ENCODE data around the gene ABCC12.

DNA sequence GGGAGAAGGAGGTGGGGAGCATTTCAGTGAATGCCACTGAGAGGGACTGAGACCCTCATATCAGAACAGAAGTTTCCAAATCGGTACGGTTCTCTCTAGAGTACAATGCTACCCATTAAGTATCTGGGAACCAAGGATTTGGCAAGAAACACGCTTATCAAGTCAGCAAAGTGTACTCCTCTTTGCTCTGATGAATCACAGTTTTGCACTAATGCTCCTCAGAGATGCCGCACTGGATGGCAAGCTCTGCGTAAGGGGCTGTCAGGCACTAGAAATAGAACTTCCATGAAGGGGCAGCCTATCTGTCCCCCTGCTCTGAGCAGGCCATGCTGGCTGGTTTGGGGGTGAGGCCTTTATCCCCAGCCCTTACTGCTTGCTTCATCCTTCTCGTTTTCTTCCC, 4.8 kb upstream of the ABCC12 start:
- TF ChIP-seq, protein P1, sequence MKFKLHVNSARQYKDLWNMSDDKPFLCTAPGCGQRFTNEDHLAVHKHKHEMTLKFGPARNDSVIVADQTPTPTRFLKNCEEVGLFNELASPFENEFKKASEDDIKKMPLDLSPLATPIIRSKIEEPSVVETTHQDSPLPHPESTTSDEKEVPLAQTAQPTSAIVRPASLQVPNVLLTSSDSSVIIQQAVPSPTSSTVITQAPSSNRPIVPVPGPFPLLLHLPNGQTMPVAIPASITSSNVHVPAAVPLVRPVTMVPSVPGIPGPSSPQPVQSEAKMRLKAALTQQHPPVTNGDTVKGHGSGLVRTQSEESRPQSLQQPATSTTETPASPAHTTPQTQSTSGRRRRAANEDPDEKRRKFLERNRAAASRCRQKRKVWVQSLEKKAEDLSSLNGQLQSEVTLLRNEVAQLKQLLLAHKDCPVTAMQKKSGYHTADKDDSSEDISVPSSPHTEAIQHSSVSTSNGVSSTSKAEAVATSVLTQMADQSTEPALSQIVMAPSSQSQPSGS (CRISPR knock-in tag; IDR thresholded peaks at IDR 0.05; ENCODE audit: borderline replicate concordance, low read depth): no peak
- TF ChIP-seq, protein P2, sequence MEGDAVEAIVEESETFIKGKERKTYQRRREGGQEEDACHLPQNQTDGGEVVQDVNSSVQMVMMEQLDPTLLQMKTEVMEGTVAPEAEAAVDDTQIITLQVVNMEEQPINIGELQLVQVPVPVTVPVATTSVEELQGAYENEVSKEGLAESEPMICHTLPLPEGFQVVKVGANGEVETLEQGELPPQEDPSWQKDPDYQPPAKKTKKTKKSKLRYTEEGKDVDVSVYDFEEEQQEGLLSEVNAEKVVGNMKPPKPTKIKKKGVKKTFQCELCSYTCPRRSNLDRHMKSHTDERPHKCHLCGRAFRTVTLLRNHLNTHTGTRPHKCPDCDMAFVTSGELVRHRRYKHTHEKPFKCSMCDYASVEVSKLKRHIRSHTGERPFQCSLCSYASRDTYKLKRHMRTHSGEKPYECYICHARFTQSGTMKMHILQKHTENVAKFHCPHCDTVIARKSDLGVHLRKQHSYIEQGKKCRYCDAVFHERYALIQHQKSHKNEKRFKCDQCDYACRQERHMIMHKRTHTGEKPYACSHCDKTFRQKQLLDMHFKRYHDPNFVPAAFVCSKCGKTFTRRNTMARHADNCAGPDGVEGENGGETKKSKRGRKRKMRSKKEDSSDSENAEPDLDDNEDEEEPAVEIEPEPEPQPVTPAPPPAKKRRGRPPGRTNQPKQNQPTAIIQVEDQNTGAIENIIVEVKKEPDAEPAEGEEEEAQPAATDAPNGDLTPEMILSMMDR (IDR thresholded peaks at IDR 0.05): no peak
- TF ChIP-seq, protein P3, sequence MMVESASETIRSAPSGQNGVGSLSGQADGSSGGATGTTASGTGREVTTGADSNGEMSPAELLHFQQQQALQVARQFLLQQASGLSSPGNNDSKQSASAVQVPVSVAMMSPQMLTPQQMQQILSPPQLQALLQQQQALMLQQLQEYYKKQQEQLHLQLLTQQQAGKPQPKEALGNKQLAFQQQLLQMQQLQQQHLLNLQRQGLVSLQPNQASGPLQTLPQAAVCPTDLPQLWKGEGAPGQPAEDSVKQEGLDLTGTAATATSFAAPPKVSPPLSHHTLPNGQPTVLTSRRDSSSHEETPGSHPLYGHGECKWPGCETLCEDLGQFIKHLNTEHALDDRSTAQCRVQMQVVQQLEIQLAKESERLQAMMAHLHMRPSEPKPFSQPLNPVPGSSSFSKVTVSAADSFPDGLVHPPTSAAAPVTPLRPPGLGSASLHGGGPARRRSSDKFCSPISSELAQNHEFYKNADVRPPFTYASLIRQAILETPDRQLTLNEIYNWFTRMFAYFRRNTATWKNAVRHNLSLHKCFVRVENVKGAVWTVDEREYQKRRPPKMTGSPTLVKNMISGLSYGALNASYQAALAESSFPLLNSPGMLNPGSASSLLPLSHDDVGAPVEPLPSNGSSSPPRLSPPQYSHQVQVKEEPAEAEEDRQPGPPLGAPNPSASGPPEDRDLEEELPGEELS (CRISPR knock-in tag; IDR thresholded peaks at IDR 0.05): no peak
- no peak for TF ChIP-seq JUN (CRISPR knock-in tag; IDR thresholded peaks at IDR 0.05)
- TF ChIP-seq MXD4 (CRISPR knock-in tag; IDR thresholded peaks at IDR 0.05; ENCODE audit: borderline replicate concordance): no peak
- no peak for TF ChIP-seq ETV6 (CRISPR knock-in tag; IDR thresholded peaks at IDR 0.05)
- TF ChIP-seq, protein P4, sequence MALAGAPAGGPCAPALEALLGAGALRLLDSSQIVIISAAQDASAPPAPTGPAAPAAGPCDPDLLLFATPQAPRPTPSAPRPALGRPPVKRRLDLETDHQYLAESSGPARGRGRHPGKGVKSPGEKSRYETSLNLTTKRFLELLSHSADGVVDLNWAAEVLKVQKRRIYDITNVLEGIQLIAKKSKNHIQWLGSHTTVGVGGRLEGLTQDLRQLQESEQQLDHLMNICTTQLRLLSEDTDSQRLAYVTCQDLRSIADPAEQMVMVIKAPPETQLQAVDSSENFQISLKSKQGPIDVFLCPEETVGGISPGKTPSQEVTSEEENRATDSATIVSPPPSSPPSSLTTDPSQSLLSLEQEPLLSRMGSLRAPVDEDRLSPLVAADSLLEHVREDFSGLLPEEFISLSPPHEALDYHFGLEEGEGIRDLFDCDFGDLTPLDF (CRISPR knock-in tag; IDR thresholded peaks at IDR 0.05): no peak
- TF ChIP-seq CREB1 (CRISPR knock-in tag; IDR thresholded peaks at IDR 0.05): no peak
- TF ChIP-seq FOXK1 (CRISPR knock-in tag; IDR thresholded peaks at IDR 0.05): no peak
- TF ChIP-seq, protein P5, sequence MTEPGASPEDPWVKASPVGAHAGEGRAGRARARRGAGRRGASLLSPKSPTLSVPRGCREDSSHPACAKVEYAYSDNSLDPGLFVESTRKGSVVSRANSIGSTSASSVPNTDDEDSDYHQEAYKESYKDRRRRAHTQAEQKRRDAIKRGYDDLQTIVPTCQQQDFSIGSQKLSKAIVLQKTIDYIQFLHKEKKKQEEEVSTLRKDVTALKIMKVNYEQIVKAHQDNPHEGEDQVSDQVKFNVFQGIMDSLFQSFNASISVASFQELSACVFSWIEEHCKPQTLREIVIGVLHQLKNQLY (CRISPR knock-in tag; IDR thresholded peaks at IDR 0.05): no peak
- no peak for TF ChIP-seq ZNF423 (CRISPR knock-in tag; IDR thresholded peaks at IDR 0.05)
- no peak for TF ChIP-seq PRRX2 (CRISPR knock-in tag; IDR thresholded peaks at IDR 0.05)
- no peak for TF ChIP-seq HMGA2 (CRISPR knock-in tag; IDR thresholded peaks at IDR 0.05)
